ENCODE measurements around the gene CAMK1D.

- TF ChIP-seq, protein P1, sequence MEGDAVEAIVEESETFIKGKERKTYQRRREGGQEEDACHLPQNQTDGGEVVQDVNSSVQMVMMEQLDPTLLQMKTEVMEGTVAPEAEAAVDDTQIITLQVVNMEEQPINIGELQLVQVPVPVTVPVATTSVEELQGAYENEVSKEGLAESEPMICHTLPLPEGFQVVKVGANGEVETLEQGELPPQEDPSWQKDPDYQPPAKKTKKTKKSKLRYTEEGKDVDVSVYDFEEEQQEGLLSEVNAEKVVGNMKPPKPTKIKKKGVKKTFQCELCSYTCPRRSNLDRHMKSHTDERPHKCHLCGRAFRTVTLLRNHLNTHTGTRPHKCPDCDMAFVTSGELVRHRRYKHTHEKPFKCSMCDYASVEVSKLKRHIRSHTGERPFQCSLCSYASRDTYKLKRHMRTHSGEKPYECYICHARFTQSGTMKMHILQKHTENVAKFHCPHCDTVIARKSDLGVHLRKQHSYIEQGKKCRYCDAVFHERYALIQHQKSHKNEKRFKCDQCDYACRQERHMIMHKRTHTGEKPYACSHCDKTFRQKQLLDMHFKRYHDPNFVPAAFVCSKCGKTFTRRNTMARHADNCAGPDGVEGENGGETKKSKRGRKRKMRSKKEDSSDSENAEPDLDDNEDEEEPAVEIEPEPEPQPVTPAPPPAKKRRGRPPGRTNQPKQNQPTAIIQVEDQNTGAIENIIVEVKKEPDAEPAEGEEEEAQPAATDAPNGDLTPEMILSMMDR (IDR thresholded peaks at IDR 0.05) = no peak
- TF ChIP-seq POLR2A (IDR thresholded peaks at IDR 0.05) = no peak
These were observed 377.9 kb downstream of the CAMK1D start for GRCh38 chr10:12726971-12727831.
